ENCODE results near the gene GNAS-AS1. TPM values are rescaled to one million over a fixed set of nuclear protein-coding genes. Genes with fewer than 3 reads are reported as not detected.

GNAS-AS1 gene
- total and polyA plus RNA-seq, 2 experiments from 2014 or later: 12.3 to 15.0 TPM

DNA sequence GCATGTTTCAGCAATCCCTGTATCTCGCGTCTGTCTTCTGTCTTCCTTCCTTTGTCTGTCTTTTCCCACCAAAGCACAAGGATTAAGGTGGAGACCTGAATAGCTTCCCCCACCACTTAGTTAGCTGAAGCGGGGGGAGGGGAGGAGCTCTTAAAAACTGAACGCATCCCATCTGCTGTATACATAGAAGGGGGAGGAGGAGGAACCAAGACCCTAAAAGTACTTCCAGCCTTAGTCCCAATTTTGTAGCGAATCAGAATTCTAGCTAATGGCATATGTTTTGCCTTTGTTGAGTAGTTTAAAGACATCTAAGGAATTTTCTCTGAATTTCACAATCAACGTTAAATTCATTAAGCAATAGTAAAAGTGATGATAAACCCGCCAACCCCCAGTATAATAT is 49.7 kb upstream of the GNAS-AS1 start:
- peaks cover 69% of the 10 kb centered on the region for H4K20me1 ChIP-seq (replicated peaks; ENCODE audit: insufficient read depth)
- peaks cover 85% of the 10 kb centered on the region for H3K36me3 Mint-ChIP-seq (ENCODE audit: low read depth)
- peak overlapping the region; percentile 69 for H3K4me2 ChIP-seq

DNA sequence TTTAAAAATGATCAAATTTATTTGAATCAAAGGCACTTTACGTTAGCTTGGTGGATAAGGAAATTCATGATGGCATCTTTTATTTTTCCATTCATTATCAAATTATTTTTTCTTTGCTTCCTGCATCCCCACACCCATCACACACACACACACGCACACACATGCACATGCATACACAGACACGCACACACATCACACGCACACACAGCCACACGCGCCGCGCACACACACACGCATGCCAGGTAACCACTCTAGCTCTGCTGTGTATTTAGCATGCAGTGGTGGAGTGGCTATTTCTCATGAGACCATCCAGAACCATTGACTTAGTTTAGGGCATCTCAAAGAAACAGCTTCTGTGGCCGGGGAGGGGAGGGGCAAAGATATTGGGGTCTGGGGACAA is 48.8 kb upstream of the GNAS-AS1 start:
- no peak for ATAC-seq
- Histone ChIP-seq H3K4me3 (no peak overlapping the region), H4K20me1 (replicated peaks; ENCODE audit: insufficient read depth) (peaks cover 69% of the 10 kb centered on the region)
- TF ChIP-seq, protein P1, sequence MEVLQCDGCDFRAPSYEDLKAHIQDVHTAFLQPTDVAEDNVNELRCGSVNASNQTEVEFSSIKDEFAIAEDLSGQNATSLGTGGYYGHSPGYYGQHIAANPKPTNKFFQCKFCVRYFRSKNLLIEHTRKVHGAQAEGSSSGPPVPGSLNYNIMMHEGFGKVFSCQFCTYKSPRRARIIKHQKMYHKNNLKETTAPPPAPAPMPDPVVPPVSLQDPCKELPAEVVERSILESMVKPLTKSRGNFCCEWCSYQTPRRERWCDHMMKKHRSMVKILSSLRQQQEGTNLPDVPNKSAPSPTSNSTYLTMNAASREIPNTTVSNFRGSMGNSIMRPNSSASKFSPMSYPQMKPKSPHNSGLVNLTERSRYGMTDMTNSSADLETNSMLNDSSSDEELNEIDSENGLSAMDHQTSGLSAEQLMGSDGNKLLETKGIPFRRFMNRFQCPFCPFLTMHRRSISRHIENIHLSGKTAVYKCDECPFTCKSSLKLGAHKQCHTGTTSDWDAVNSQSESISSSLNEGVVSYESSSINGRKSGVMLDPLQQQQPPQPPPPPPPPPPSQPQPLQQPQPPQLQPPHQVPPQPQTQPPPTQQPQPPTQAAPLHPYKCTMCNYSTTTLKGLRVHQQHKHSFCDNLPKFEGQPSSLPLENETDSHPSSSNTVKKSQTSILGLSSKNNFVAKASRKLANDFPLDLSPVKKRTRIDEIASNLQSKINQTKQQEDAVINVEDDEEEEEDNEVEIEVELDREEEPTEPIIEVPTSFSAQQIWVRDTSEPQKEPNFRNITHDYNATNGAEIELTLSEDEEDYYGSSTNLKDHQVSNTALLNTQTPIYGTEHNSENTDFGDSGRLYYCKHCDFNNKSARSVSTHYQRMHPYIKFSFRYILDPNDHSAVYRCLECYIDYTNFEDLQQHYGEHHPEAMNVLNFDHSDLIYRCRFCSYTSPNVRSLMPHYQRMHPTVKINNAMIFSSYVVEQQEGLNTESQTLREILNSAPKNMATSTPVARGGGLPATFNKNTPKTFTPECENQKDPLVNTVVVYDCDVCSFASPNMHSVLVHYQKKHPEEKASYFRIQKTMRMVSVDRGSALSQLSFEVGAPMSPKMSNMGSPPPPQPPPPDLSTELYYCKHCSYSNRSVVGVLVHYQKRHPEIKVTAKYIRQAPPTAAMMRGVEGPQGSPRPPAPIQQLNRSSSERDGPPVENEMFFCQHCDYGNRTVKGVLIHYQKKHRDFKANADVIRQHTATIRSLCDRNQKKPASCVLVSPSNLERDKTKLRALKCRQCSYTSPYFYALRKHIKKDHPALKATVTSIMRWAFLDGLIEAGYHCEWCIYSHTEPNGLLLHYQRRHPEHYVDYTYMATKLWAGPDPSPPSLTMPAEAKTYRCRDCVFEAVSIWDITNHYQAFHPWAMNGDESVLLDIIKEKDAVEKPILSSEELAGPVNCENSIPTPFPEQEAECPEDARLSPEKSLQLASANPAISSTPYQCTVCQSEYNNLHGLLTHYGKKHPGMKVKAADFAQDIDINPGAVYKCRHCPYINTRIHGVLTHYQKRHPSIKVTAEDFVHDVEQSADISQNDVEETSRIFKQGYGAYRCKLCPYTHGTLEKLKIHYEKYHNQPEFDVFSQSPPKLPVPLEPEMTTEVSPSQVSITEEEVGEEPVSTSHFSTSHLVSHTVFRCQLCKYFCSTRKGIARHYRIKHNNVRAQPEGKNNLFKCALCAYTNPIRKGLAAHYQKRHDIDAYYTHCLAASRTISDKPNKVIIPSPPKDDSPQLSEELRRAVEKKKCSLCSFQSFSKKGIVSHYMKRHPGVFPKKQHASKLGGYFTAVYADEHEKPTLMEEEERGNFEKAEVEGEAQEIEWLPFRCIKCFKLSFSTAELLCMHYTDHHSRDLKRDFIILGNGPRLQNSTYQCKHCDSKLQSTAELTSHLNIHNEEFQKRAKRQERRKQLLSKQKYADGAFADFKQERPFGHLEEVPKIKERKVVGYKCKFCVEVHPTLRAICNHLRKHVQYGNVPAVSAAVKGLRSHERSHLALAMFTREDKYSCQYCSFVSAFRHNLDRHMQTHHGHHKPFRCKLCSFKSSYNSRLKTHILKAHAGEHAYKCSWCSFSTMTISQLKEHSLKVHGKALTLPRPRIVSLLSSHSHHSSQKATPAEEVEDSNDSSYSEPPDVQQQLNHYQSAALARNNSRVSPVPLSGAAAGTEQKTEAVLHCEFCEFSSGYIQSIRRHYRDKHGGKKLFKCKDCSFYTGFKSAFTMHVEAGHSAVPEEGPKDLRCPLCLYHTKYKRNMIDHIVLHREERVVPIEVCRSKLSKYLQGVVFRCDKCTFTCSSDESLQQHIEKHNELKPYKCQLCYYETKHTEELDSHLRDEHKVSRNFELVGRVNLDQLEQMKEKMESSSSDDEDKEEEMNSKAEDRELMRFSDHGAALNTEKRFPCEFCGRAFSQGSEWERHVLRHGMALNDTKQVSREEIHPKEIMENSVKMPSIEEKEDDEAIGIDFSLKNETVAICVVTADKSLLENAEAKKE (CRISPR knock-in tag; IDR thresholded peaks at IDR 0.05): no peak
- TF ChIP-seq STAT1 (IDR thresholded peaks at IDR 0.05; ENCODE audit: unreplicated experiment) (no peak), EZH2phosphoT487 (IDR thresholded peaks at IDR 0.05; ENCODE audit: unreplicated experiment) (no peak), CREB1 (CRISPR knock-in tag; IDR thresholded peaks at IDR 0.05; ENCODE audit: low read depth) (no peak), EZH2 (IDR thresholded peaks at IDR 0.05; ENCODE audit: low read depth, unreplicated experiment) (no peak), ZNF331 (CRISPR knock-in tag; IDR thresholded peaks at IDR 0.05; ENCODE audit: low read depth) (no peak), JUNB (IDR thresholded peaks at IDR 0.05; ENCODE audit: unreplicated experiment) (no peak), NANOG (IDR thresholded peaks at IDR 0.05; ENCODE audit: borderline replicate concordance) (no peak), ZNF114 (CRISPR knock-in tag; IDR thresholded peaks at IDR 0.05) (no peak)
- TF ChIP-seq, protein P2, sequence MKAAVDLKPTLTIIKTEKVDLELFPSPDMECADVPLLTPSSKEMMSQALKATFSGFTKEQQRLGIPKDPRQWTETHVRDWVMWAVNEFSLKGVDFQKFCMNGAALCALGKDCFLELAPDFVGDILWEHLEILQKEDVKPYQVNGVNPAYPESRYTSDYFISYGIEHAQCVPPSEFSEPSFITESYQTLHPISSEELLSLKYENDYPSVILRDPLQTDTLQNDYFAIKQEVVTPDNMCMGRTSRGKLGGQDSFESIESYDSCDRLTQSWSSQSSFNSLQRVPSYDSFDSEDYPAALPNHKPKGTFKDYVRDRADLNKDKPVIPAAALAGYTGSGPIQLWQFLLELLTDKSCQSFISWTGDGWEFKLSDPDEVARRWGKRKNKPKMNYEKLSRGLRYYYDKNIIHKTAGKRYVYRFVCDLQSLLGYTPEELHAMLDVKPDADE (IDR thresholded peaks at IDR 0.05): no peak
- TF ChIP-seq, protein P3, sequence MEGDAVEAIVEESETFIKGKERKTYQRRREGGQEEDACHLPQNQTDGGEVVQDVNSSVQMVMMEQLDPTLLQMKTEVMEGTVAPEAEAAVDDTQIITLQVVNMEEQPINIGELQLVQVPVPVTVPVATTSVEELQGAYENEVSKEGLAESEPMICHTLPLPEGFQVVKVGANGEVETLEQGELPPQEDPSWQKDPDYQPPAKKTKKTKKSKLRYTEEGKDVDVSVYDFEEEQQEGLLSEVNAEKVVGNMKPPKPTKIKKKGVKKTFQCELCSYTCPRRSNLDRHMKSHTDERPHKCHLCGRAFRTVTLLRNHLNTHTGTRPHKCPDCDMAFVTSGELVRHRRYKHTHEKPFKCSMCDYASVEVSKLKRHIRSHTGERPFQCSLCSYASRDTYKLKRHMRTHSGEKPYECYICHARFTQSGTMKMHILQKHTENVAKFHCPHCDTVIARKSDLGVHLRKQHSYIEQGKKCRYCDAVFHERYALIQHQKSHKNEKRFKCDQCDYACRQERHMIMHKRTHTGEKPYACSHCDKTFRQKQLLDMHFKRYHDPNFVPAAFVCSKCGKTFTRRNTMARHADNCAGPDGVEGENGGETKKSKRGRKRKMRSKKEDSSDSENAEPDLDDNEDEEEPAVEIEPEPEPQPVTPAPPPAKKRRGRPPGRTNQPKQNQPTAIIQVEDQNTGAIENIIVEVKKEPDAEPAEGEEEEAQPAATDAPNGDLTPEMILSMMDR (conservative IDR thresholded peaks at IDR 0.05; ENCODE audit: low read depth in 2 of 2): no peak

More for the DNA sequence above, 49.7 kb upstream of the GNAS-AS1 start:
- H3K9me2 ChIP-seq (ENCODE audit: insufficient read depth): no peaks in the 10 kb centered on the region
- H3K4me3 ChIP-seq: peak overlapping the region; percentile 27
- no peak overlapping the region for H2AFZ ChIP-seq
- H3K4me1 Mint-ChIP-seq: peaks cover 70% of the 10 kb centered on the region
- ATAC-seq (peak; percentile 32), DNase-seq (ENCODE audit: low spot score) (peak; percentile 64)
- 0 out of 2 replicates have a peak overlapping the region, but pooled peaks have one; percentile 15 for H3K27ac ChIP-seq (ENCODE audit: low read depth)
- peaks cover 15% of the 10 kb centered on the region for H3K27me3 Mint-ChIP-seq (ENCODE audit: insufficient read depth, low read depth, poor library complexity)
- peaks cover 98% of the 10 kb centered on the region for H3K79me2 ChIP-seq (replicated peaks; ENCODE audit: insufficient read depth)
- peak overlapping the region; percentile 23; the same call in 2 of the 3 replicates for H3K4me3 Mint-ChIP-seq
- peaks cover 23% of the 10 kb centered on the region for H3K36me3 ChIP-seq (ENCODE audit: insufficient read depth)
- H3K27ac Mint-ChIP-seq: peak overlapping the region; percentile 79
- H3K9me3 Mint-ChIP-seq: no peaks in the 10 kb centered on the region
- H3K27me3 ChIP-seq (ENCODE audit: insufficient read depth): no peaks in the 10 kb centered on the region
- 0 out of 2 replicates have a peak, but pooled peaks cover 6% of the 10 kb centered on the region for H3F3A ChIP-seq (replicated peaks; ENCODE audit: low read depth)
- H3K4me1 ChIP-seq (ENCODE audit: insufficient read depth): peaks cover 67% of the 10 kb centered on the region
- TF ChIP-seq EZH2phosphoT487 (IDR thresholded peaks at IDR 0.05; ENCODE audit: unreplicated experiment): no peak
- TF ChIP-seq STAT1 (IDR thresholded peaks at IDR 0.05; ENCODE audit: unreplicated experiment): no peak
- TF ChIP-seq CREB1 (CRISPR knock-in tag; IDR thresholded peaks at IDR 0.05; ENCODE audit: low read depth): no peak

More for the DNA sequence above, 48.8 kb upstream of the GNAS-AS1 start:
- Histone ChIP-seq H3K79me2 (replicated peaks; ENCODE audit: insufficient read depth) (peaks cover 100% of the 10 kb centered on the region), H3K27me3 (ENCODE audit: insufficient read depth) (no peaks in the 10 kb centered on the region), H2AFZ (no peak overlapping the region), H3K4me1 (ENCODE audit: insufficient read depth) (peaks cover 76% of the 10 kb centered on the region), H3K9me2 (ENCODE audit: insufficient read depth) (no peaks in the 10 kb centered on the region), H3K27ac (ENCODE audit: low read depth) (no peak overlapping the region), H3F3A (replicated peaks; ENCODE audit: low read depth) (0 out of 2 replicates have a peak, but pooled peaks cover 3% of the 10 kb centered on the region), H3K36me3 (ENCODE audit: insufficient read depth) (peaks cover 14% of the 10 kb centered on the region), H3K4me2 (peak overlapping the region; percentile 69)
- H3K9me3 Mint-ChIP-seq: no peaks in the 10 kb centered on the region
- H3K4me1 Mint-ChIP-seq: peaks cover 78% of the 10 kb centered on the region
- no peak for DNase-seq (ENCODE audit: low spot score)
- H3K27me3 Mint-ChIP-seq (ENCODE audit: insufficient read depth, low read depth, poor library complexity): peaks cover 15% of the 10 kb centered on the region
- H3K4me3 Mint-ChIP-seq: peak overlapping the region; percentile 24; the same call in 1 of the 3 replicates
- H3K36me3 Mint-ChIP-seq (ENCODE audit: low read depth): peaks cover 82% of the 10 kb centered on the region
- H3K27ac Mint-ChIP-seq: no peak overlapping the region; the same call in 1 of the 2 replicates
